ENCODE data around the gene GTF2A1L.

DNA sequence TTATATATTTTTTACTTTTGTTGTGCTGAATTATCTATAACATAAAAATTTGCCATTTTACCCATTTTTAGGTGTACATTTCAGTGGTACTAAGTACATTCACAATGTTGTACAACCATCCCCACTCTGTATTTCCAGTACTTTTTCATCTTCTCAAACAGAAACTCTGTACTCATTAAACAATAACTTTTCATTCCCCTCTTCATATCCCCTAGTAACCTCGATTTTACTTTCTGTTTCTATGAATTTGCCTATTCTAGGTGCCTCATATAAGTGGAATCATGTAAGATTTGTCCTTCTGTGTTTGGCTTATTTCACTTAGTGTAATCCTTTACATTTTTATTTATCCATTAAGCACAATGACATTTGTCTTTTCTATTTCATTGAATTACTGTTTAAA is 51.3 kb downstream of the GTF2A1L start:
- TF ChIP-seq CTCF (conservative IDR thresholded peaks at IDR 0.05 in 1 of 2, IDR thresholded peaks at IDR 0.05 in 1 of 2; ENCODE audit: extremely low read depth in 1 of 2, insufficient read depth in 1 of 2, low read depth in 1 of 2, low read length in 2 of 2) (no peak), EZH2 (IDR thresholded peaks at IDR 0.05; ENCODE audit: borderline replicate concordance, low read length) (no peak)
